Stomach (tissue), 9 donors: ENCODE data around the gene ERFL. TPM values are rescaled to one million over a fixed set of nuclear protein-coding genes. Genes with fewer than 3 reads are reported as not detected.

ENCODE experiments used
- DNase-seq, 2 donors: peaks; one replicate each; pipeline versions ENCODE4 v3.0.0 to v3.0.0-alpha.2; 2013 to 2019
- H3K27ac ChIP-seq, 5 donors: fragments of 200-600 bp in 4 of 5; sonication (generic) in 4 of 5; one replicate each; pipeline ENCODE4 v1.5.1; 2013 to 2019; ENCODE audit warnings: mild to moderate bottlenecking in 1 of 5, moderate library complexity in 1 of 5
- H3K27me3 ChIP-seq, 3 donors: fragments of 200-600 bp; sonication (generic); one replicate each; pipeline ENCODE4 v1.5.1; 2017 to 2019; ENCODE audit warnings: mixed run types in 1 of 3
- H3K36me3 ChIP-seq, 4 donors: fragments of 200-600 bp; sonication (generic); 1 replicate in 3 of 4; 2 replicates in 1 of 4; pipeline ENCODE4 v1.5.1; 2016 to 2019
- H3K4me1 ChIP-seq, 4 donors: fragments of 200-600 bp; sonication (generic); one replicate each; pipeline ENCODE4 v1.5.1; 2016 to 2019
- H3K4me3 ChIP-seq, 4 donors: fragments of 200-600 bp; sonication (generic) in 3 of 4; one replicate each; pipeline ENCODE4 v1.5.1; 2016 to 2019; ENCODE audit warnings: mild to moderate bottlenecking in 1 of 4
- H3K9me3 ChIP-seq, 4 donors: fragments of 200-600 bp; sonication (generic); one replicate each; pipeline ENCODE4 v1.5.1; 2016 to 2019
- EP300 ChIP-seq: sonication (generic); formaldehyde crosslinking; IDR thresholded peaks from one replicate; pipeline ENCODE4 v1.6.1; 2017; ENCODE audit warnings: antibody characterized with exemption
- POLR2A ChIP-seq, 4 donors: fragments of 450-650 bp; IDR thresholded peaks; one replicate each; pipeline ENCODE4 v1.6.1; 2016; ENCODE audit warnings: antibody characterized with exemption in 4 of 4, control low read depth in 2 of 4, mild to moderate bottlenecking in 1 of 4, moderate library complexity in 1 of 4
- POLR2AphosphoS5 ChIP-seq, 3 donors: sonication (generic); formaldehyde crosslinking; IDR thresholded peaks; one replicate each; pipeline ENCODE4 v1.6.1; 2016; ENCODE audit warnings: antibody characterized with exemption in 3 of 3
- WGBS, 5 donors: extraction: QIAGEN DNeasy Blood & Tissue Kit in 3 of 5; methylation state at CpG; one replicate each; pipeline versions ENCODE4 v1.1.5 to v1.1.7; 2013 to 2018; 5-methylcytosine and 5-hydroxymethylcytosine counted together
- intact Hi-C: fragments of 100-400 bp; cut with DNase I; formaldehyde crosslinking; loops from one replicate; pipeline ENCODE4 v1.15.1; 2023; ENCODE audit warnings: low total_unique reads
- polyA plus RNA-seq, 3 donors: library from polyadenylated mRNA; stranded (reverse); fragments of 200-250 nt; gene quantifications; one replicate each; pipeline ENCODE4 v1.2.3, GENCODE V29; 2013
- total RNA-seq, 5 donors: library from RNA; depleted of rRNA; stranded (reverse); fragments of >200 nt; gene quantifications; one replicate each; pipeline versions ENCODE4 v1.1.0 to v1.2.3, GENCODE V29; 2014 to 2016
- TF ChIP-seq, protein P1 (sequence below), 7 experiments: fragments of 450-650 bp in 4 of 7; fragments of 200-600 bp in 3 of 7; sonication (generic) in 3 of 7; IDR thresholded peaks; one replicate each; pipeline ENCODE4 v1.5.1; 2016 to 2019; ENCODE audit warnings: antibody characterized with exemption in 7 of 7, control low read depth in 2 of 7, mild to moderate bottlenecking in 1 of 7
- donor health status: healthy with polysubstance abuse.
- donor health status: Bipolar disorder and iron deficiency.
- donor health status: healthy.

Gene ERFL
- total and polyA plus RNA-seq, 8 donors, result 0.25 TPM; not detected in 7

DNA sequence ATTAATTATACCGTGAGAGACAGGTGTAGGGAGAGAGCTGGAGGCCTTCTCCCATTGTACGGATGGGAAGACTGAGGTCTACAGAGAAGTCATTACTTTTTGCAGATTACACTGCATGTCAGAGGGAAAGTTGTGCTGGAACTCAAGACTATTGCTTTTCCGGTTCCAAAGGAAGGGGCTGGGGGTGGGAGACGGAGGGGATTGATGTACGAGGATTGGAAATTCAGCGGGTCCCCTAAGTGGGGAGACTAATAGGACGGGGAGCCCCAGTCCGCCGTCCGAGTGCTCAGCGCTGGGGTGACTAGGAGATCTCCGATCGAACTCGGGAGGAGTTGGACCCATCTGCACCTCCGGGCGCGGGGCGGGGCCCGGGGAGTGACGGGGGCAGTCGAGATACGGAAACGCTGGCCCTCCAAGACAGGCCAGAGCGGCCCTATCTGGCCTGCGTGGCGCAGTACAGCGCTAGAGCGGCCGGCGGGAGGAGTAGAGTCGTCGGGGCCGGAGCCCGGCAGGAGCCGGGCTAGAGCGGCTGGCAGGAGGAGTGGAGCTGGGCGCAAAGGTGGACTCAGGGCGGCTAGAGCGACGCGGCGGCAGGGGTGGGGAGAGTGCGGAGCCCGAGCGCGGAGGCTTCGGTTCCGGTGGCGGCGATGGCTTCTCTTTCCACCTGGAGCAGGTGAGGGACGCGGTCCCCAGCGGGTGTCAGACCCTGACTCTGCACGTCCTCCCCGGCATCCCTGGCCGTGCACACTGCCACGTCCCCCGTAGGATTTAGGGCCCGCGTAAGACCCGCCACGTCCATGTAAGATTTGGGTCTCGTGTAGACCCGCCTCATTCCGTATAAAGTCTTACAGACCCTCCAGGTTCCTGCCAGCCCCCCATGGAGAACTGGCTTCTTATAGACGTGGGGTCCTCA is 44.2 kb downstream of the ERFL start:
- H3K36me3 ChIP-seq, result peaks cover 12 to 15% (median 14%) of the 10 kb centered on the region in 4 donors
- peaks cover 33 to 57% (median 50%) of the 10 kb centered on the region in 4 donors for H3K4me1 ChIP-seq
- DNase-seq, result peak; percentile 97 to 98
- peak overlapping the region; percentile 83 to 96 (median 90) for H3K27ac ChIP-seq
- intact Hi-C loops, result no loop called here
- WGBS, 5 donors, result 1 to 2% (median 1%) methylated on average over 61 to 66 of the region's 66 CpGs
- H3K9me3 ChIP-seq, result no peaks in the 10 kb centered on the region
- TF ChIP-seq, protein P1, sequence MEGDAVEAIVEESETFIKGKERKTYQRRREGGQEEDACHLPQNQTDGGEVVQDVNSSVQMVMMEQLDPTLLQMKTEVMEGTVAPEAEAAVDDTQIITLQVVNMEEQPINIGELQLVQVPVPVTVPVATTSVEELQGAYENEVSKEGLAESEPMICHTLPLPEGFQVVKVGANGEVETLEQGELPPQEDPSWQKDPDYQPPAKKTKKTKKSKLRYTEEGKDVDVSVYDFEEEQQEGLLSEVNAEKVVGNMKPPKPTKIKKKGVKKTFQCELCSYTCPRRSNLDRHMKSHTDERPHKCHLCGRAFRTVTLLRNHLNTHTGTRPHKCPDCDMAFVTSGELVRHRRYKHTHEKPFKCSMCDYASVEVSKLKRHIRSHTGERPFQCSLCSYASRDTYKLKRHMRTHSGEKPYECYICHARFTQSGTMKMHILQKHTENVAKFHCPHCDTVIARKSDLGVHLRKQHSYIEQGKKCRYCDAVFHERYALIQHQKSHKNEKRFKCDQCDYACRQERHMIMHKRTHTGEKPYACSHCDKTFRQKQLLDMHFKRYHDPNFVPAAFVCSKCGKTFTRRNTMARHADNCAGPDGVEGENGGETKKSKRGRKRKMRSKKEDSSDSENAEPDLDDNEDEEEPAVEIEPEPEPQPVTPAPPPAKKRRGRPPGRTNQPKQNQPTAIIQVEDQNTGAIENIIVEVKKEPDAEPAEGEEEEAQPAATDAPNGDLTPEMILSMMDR (IDR thresholded peaks at IDR 0.05), result peak in 1 of 7 experiments; percentile 30
- TF ChIP-seq POLR2A (IDR thresholded peaks at IDR 0.05) (peak in 1 of 4 donors; percentile 43), EP300 (no peak), POLR2AphosphoS5 (IDR thresholded peaks at IDR 0.05) (peak; percentile 87 to 94 (median 91))
- H3K4me3 ChIP-seq, result peak overlapping the region; percentile 74 to 96 (median 78)
- H3K27me3 ChIP-seq, result no peaks in the 10 kb centered on the region

DNA sequence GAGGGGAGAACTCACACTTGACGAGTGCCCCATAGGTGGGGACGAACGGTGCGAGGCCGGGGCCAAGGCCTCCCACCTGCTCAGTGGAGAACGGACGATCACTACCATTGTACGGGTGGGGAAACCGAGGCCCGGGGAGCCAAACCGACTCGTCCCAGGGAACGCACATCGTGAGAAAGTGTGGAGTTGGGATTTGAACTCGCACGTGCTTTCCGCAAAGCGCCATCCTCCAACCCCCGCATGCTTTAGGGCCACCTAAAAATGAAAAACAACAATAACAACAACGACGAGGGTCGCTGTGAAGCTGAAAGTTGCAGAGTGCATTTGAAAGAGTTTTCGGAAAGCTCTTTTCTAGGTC is 44.8 kb downstream of the ERFL start:
- peak overlapping the region; percentile 83 to 96 (median 90) for H3K27ac ChIP-seq
- H3K9me3 ChIP-seq, result no peaks in the 10 kb centered on the region
- TF ChIP-seq POLR2AphosphoS5 (IDR thresholded peaks at IDR 0.05) (no peak), POLR2A (IDR thresholded peaks at IDR 0.05) (no peak), EP300 (no peak)
- TF ChIP-seq, protein P1 (IDR thresholded peaks at IDR 0.05), result no peak
- H3K4me1 ChIP-seq, result peaks cover 33 to 52% (median 49%) of the 10 kb centered on the region in 4 donors
- peaks cover 5 to 9% (median 7%) of the 10 kb centered on the region in 4 donors for H3K36me3 ChIP-seq
- peak overlapping the region; percentile 74 to 96 (median 78) for H3K4me3 ChIP-seq
- 0 to 1% (median 0%) methylated on average over 23 of the region's 23 CpGs for WGBS, 5 donors
- intact Hi-C loops, result no loop called here
- no peaks in the 10 kb centered on the region for H3K27me3 ChIP-seq
- no peak for DNase-seq

DNA sequence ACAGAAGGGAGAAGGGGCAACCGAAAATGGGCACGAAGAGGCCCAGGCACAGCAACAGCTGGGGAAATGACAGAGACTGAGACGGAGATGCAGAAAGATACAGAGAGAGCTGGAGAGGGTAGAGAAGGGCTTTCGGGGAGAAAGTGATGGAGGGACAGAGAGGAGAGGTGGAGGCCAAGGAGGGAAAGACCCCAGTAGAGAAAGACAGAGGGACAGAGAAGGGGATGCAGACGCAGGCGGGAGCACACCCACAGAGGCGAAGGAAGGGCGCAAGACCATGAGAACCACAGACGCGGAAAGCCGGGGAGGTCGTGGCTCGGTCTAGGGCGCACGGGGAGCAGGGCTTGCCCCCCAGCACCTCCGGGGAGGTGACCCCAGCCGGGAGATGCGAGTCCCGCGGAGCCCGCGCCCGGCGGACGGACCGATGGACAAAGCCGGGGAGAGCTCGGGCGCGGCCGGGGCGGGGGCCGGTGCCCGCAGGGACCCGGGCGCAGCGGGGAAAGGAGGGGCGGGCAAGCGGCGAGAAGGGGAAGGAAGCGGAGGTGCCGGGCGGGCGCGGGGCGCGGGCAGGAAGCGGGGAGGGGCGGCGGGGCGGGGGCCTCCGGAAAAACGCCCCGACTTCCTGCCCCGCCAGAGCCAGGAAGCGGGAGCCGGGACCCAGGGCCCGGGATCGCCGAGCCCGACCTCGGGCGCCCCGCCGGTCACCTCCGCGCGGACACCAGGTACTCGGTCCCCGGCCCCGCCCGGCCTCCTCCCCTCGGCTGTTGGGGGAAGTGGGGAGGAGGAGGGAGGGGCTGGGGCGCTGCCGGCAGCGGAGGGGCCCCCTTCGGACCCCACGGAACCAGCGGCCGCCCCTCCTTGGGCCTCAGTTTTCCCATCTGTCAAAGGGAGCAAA is 45.4 kb downstream of the ERFL start, which contains the start of gene ARHGEF1:
TSS of gene ARHGEF1 (plus strand) at position 617 of the 895 bp plus-strand sequence. CDS start 4,899 bp downstream, outside the sequence.
- Histone ChIP-seq H3K4me3 (peak within 1 kb of the TSS; percentile 74 to 96 (median 78)), H3K4me1 (peaks cover 30 to 51% (median 44%) of the 10 kb centered on the region in 4 donors), H3K9me3 (no peaks in the 10 kb centered on the region), H3K27ac (peak within 1 kb of the TSS; percentile 83 to 96 (median 90)), H3K36me3 (peaks cover 0 to 2% (median under 1%) of the 10 kb centered on the region in 4 donors), H3K27me3 (no peaks in the 10 kb centered on the region)
- peak; percentile 62 to 81 for DNase-seq
- WGBS, 5 donors, result 2 to 5% (median 3%) methylated on average over 35 to 80 of the region's 80 CpGs
- intact Hi-C loops, result no loop called here
- TF ChIP-seq EP300 (no peak), POLR2A (IDR thresholded peaks at IDR 0.05) (no peak), POLR2AphosphoS5 (IDR thresholded peaks at IDR 0.05) (peak in 2 of 3 donors; percentile 12 to 28)
- TF ChIP-seq, protein P1 (IDR thresholded peaks at IDR 0.05), result no peak

DNA sequence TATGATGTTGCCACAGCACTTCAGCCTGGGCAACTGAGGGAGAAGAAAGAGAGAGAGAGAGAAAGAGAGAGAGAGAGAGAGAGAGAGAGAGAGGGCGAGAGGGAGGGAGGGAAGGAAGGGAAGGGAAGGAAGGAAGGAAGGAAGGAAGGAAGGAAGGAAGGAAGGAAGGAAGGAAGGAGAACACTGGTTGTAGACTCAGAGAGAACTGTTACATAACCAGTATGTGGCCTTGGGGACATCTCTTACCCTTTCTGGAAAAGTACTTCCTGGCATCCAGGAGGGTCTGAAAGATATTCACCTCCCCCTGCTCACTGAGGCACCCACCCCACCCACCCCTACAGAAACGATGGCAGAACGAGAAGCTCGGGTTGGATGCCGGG is 47.9 kb downstream of the ERFL start:
- DNase-seq, result no peak
- intact Hi-C loops, result no loop called here
- H3K4me1 ChIP-seq, result peaks cover 8 to 36% (median 25%) of the 10 kb centered on the region in 4 donors
- no peak for TF ChIP-seq POLR2A (IDR thresholded peaks at IDR 0.05)
- TF ChIP-seq POLR2AphosphoS5 (IDR thresholded peaks at IDR 0.05), result no peak
- TF ChIP-seq EP300, result no peak
- TF ChIP-seq, protein P1 (IDR thresholded peaks at IDR 0.05), result no peak
- no peak overlapping the region for H3K4me3 ChIP-seq
- no peaks in the 10 kb centered on the region for H3K27me3 ChIP-seq
- H3K9me3 ChIP-seq, result no peaks in the 10 kb centered on the region
- no peaks in the 10 kb centered on the region for H3K36me3 ChIP-seq
- no peak overlapping the region for H3K27ac ChIP-seq
- WGBS, 5 donors, result 62 to 74% (median 68%) methylated on average over 5 of the region's 5 CpGs
